ENCODE measurements around the gene CLBA1.

GRCh38 chr14:104989951-104990303, 4.3 kb downstream of the CLBA1 start:
- no peak for TF ChIP-seq REST (IDR thresholded peaks at IDR 0.05; ENCODE audit: low read depth, low read length)
- no peak for TF ChIP-seq POLR2AphosphoS5 (IDR thresholded peaks at IDR 0.05; ENCODE audit: low read depth, low read length)
- no peak for TF ChIP-seq CTCF (IDR thresholded peaks at IDR 0.05)
- no peak for TF ChIP-seq RAD21 (IDR thresholded peaks at IDR 0.05; ENCODE audit: low read length)
- TF ChIP-seq SIN3A (IDR thresholded peaks at IDR 0.05; ENCODE audit: borderline replicate concordance, low read depth, low read length), result no peak
- no peak for TF ChIP-seq YY1 (IDR thresholded peaks at IDR 0.05; ENCODE audit: low read depth)
- no peak for TF ChIP-seq MAX (IDR thresholded peaks at IDR 0.05; ENCODE audit: low read depth)
